CD4-positive, alpha-beta T cell (primary cell): Measurements from ENCODE around the gene TADA3. TPM values are rescaled to one million over a fixed set of nuclear protein-coding genes. Genes with fewer than 3 reads are reported as not detected.
A peak's percentile ranks its signal among the peaks of the same experiment; 100 is the strongest.
"Not testable (repeated sequence)": the region's sequence is repeated elsewhere in the genome, so short reads cannot be mapped to it uniquely, and the experiment has no call there.

Experiments
- ATAC-seq: fragments of 200-7000 bp; cut with Tn5 transposase; one replicate; pipeline ENCODE4 v1.10.0; 2022; ENCODE audit warnings: mild to moderate bottlenecking; ENCODE audit not compliant: poor library complexity
- CTCF ChIA-PET: fragments of 350-600 bp; sonication (Branson Sonifier 250); formaldehyde crosslinking; loops from one replicate; lab custom pipeline; 2021; ENCODE audit warnings: antibody characterized with exemption, inconsistent platforms; lab: Charles Lee
- POLR2A ChIA-PET: fragments of 350-600 bp; sonication (Branson Sonifier 250); formaldehyde crosslinking; loops from one replicate; lab custom pipeline; 2021; ENCODE audit warnings: antibody characterized with exemption, inconsistent platforms; lab: Charles Lee
- DNase-seq, 14 experiments: peaks; one replicate each; pipeline ENCODE4 v3.0.0-alpha.2; 2013 to 2020; ENCODE audit warnings: mixed read lengths in 2 of 14
- H3K27ac ChIP-seq, 2 donors: one replicate each; pipeline versions ENCODE4 v1.5.1 to v1.7.0; 2013; ENCODE audit warnings: low read length in 2 of 2, low read depth in 1 of 2, mild to moderate bottlenecking in 1 of 2
- H3K27me3 ChIP-seq, 2 experiments: 1 replicate in 1 of 2; 2 replicates in 1 of 2; pipeline versions ENCODE4 v1.6.1 to v1.7.0; 2013; ENCODE audit warnings: low read length in 2 of 2, control low read depth in 1 of 2, mild to moderate bottlenecking in 1 of 2, moderate library complexity in 1 of 2; ENCODE audit not compliant: insufficient read depth in 2 of 2, control insufficient read depth in 1 of 2
- H3K36me3 ChIP-seq: one replicate; pipeline ENCODE4 v1.6.1; 2013; ENCODE audit warnings: low read length, control low read depth; ENCODE audit not compliant: insufficient read depth
- H3K4me1 ChIP-seq: one replicate; pipeline ENCODE4 v1.6.1; 2013; ENCODE audit warnings: low read length, control low read depth; ENCODE audit not compliant: insufficient read depth
- H3K4me3 ChIP-seq: one replicate; pipeline ENCODE4 v1.5.1; 2013; ENCODE audit warnings: mild to moderate bottlenecking, low read length, moderate library complexity
- H3K9me3 ChIP-seq, 2 experiments: 1 replicate in 1 of 2; 2 replicates in 1 of 2; pipeline versions ENCODE4 v1.6.1 to v1.7.0; 2013; ENCODE audit warnings: low read length in 2 of 2, mild to moderate bottlenecking in 2 of 2, control low read depth in 1 of 2, moderate library complexity in 1 of 2; ENCODE audit not compliant: control insufficient read depth in 1 of 2, insufficient read depth in 1 of 2
- H3K27ac Mint-ChIP-seq: one replicate; pipeline ENCODE4 v1.8.0; 2020; ENCODE audit warnings: mixed read lengths
- H3K27me3 Mint-ChIP-seq: one replicate; pipeline ENCODE4 v1.8.0; 2021; ENCODE audit warnings: mixed read lengths
- H3K36me3 Mint-ChIP-seq: one replicate; pipeline ENCODE4 v1.8.0; 2021; ENCODE audit warnings: low read depth, mixed read lengths
- H3K4me1 Mint-ChIP-seq: one replicate; pipeline ENCODE4 v1.8.0; 2021; ENCODE audit warnings: low read depth, mixed read lengths
- H3K4me3 Mint-ChIP-seq: one replicate; pipeline ENCODE4 v1.8.0; 2020; ENCODE audit warnings: mild to moderate bottlenecking, mixed read lengths
- H3K9me3 Mint-ChIP-seq: one replicate; pipeline ENCODE4 v1.8.0; 2020; ENCODE audit warnings: mixed read lengths
- CTCF ChIP-seq: fragments of 200-600 bp; IDR thresholded peaks from one replicate; pipeline ENCODE4 v1.8.0; 2022; ENCODE audit warnings: antibody characterized with exemption, mild to moderate bottlenecking
- intact Hi-C, 2 experiments: fragments of 100-400 bp; cut with DNase I in 1 of 2; cut with micrococcal nuclease in 1 of 2; formaldehyde crosslinking; loops; one replicate each; pipeline versions ENCODE4 v1.15.1 to v1.9.0; 2023 to 2025; cut with DNase I, micrococcal nuclease
- total RNA-seq, 174 experiments: library from RNA in 2 of 174; stranded (reverse) in 2 of 174; gene quantifications; one replicate each; pipeline ENCODE4 v1.2.3 and lab custom pipeline; 2021 to 2026

Gene TADA3
- total RNA-seq, 2 experiments from 2014 or later, result 14.7 to 16.5 TPM

- H3K4me1 Mint-ChIP-seq, result peaks cover 43% of the 10 kb centered on the region
- ChIA-PET CTCF (interaction anchor here (0.5 kb wide), 1 partner anchor 12 kb away, joined by 3 read pairs; no protein-coding TSS in a partner anchor), POLR2A (interaction anchor here (1.1 kb wide), 1 partner anchor 26 kb away, joined by 3 read pairs; no protein-coding TSS in a partner anchor)
- Histone ChIP-seq H3K4me1 (peaks cover 45% of the 10 kb centered on the region), H3K27ac (no peak overlapping the region), H3K27me3 (no peaks in the 10 kb centered on the region), H3K4me3 (no peak overlapping the region), H3K9me3 (no peaks in the 10 kb centered on the region), H3K36me3 (peaks cover 13% of the 10 kb centered on the region)
- no peaks in the 10 kb centered on the region for H3K27me3 Mint-ChIP-seq
- H3K9me3 Mint-ChIP-seq, result no peaks in the 10 kb centered on the region
- TF ChIP-seq CTCF, result no peak
- H3K27ac Mint-ChIP-seq, result no peak overlapping the region
- no peak overlapping the region for H3K4me3 Mint-ChIP-seq
- peaks cover 12% of the 10 kb centered on the region for H3K36me3 Mint-ChIP-seq
- no peak for ATAC-seq
- intact Hi-C loops, result no loop called here
- DNase-seq, result no peak
These were observed 15.2 kb downstream of the TADA3 start for GRCh38 chr3:9776896-9777693.

- H3K9me3 Mint-ChIP-seq, H3K36me3 Mint-ChIP-seq, H3K27me3 Mint-ChIP-seq, H3K27me3 ChIP-seq, H3K4me3 ChIP-seq, H3K27ac ChIP-seq, DNase-seq, H3K36me3 ChIP-seq, H3K27ac Mint-ChIP-seq, H3K9me3 ChIP-seq, intact Hi-C loops, ATAC-seq: not testable (repeated sequence)
- Mint-ChIP-seq H3K4me3 (peak overlapping the region; percentile 49), H3K4me1 (peaks cover 18% of the 10 kb centered on the region)
- CTCF ChIA-PET, result interaction anchor here (0.7 kb wide), 1 partner anchor 14 kb away, joined by 3 read pairs; no protein-coding TSS in a partner anchor
- POLR2A ChIA-PET, result interaction anchor here (0.8 to 2.7 kb wide), 3 partner anchors 9 to 22 kb away, joined by 3 to 11 read pairs (median 7); partner anchors contain the start of genes ARPC4 and TADA3
- H3K4me1 ChIP-seq, result peaks cover 29% of the 10 kb centered on the region
These were observed 21.3 kb downstream of the TADA3 start for GRCh38 chr3:9771007-9771406.

GRCh38 chr3:9770276-9770812, 21.9 kb downstream of the TADA3 start:
- no peaks in the 10 kb centered on the region for H3K9me3 ChIP-seq
- intact Hi-C loops, result loop anchor here in 1 of 2 experiments (1.0 kb wide), 1 partner anchor 10 kb away; no protein-coding TSS in a partner anchor
- H3K27me3 ChIP-seq, result no peaks in the 10 kb centered on the region
- H3K4me1 Mint-ChIP-seq, result peaks cover 18% of the 10 kb centered on the region
- CTCF ChIA-PET, result no interaction called here
- peak overlapping the region; percentile 35 for H3K4me3 Mint-ChIP-seq
- H3K36me3 ChIP-seq, result no peaks in the 10 kb centered on the region
- no peak overlapping the region for H3K27ac Mint-ChIP-seq
- no peak for ATAC-seq
- no peak for TF ChIP-seq CTCF
- DNase-seq, result no peak
- no peaks in the 10 kb centered on the region for H3K27me3 Mint-ChIP-seq
- H3K36me3 Mint-ChIP-seq, result no peaks in the 10 kb centered on the region
- H3K27ac ChIP-seq, result no peak overlapping the region
- no peaks in the 10 kb centered on the region for H3K9me3 Mint-ChIP-seq
- peaks cover 29% of the 10 kb centered on the region for H3K4me1 ChIP-seq
- POLR2A ChIA-PET, result interaction anchor here (0.6 to 2.7 kb wide), 5 partner anchors 10 to 266 kb away, joined by 3 to 11 read pairs (median 6); partner anchors contain the start of genes ARPC4, OGG1 and TADA3
- peak overlapping the region; percentile 53 for H3K4me3 ChIP-seq
